Right lobe of liver (tissue), 6 donors: ENCODE measurements around the gene ZDHHC21. TPM values are rescaled to one million over a fixed set of nuclear protein-coding genes. Genes with fewer than 3 reads are reported as not detected.

Source experiments
- ATAC-seq, 4 donors: fragments of 200-7000 bp; cut with Tn5 transposase; one replicate each; pipeline ENCODE4 v1.9.1; 2020; ENCODE audit warnings: mild to moderate bottlenecking in 4 of 4, moderate library complexity in 4 of 4
- DNase-seq, 3 donors: peaks; one replicate each; pipeline ENCODE4 v3.0.0-alpha.2; 2020
- H3K27ac ChIP-seq, 3 donors: fragments of 200-600 bp; one replicate each; pipeline ENCODE4 v1.8.0; 2022
- H3K27me3 ChIP-seq, 2 donors: fragments of 200-600 bp; one replicate each; pipeline ENCODE4 v1.8.0; 2022
- H3K36me3 ChIP-seq, 4 donors: fragments of 200-600 bp; sonication (generic) in 1 of 4; one replicate each; pipeline versions ENCODE4 v1.5.1 to v1.8.0; 2017 to 2022; ENCODE audit warnings: control low read depth in 1 of 4
- H3K4me1 ChIP-seq, 4 donors: fragments of 200-600 bp; sonication (generic) in 1 of 4; one replicate each; pipeline versions ENCODE4 v1.5.1 to v1.8.0; 2017 to 2022; ENCODE audit warnings: control low read depth in 1 of 4
- H3K4me3 ChIP-seq, 3 donors: fragments of 200-600 bp; one replicate each; pipeline ENCODE4 v1.8.0; 2022
- H3K9me3 ChIP-seq, 4 donors: fragments of 200-600 bp; sonication (generic) in 1 of 4; one replicate each; pipeline versions ENCODE4 v1.5.1 to v1.8.0; 2017 to 2022; ENCODE audit warnings: control low read depth in 1 of 4
- CTCF ChIP-seq, 4 donors: fragments of 200-600 bp in 3 of 4; fragments of 450-650 bp in 1 of 4; IDR thresholded peaks; one replicate each; pipeline versions ENCODE4 v1.5.1 to v1.8.0; 2016 to 2022; ENCODE audit warnings: antibody characterized with exemption in 4 of 4, mild to moderate bottlenecking in 2 of 4
- POLR2A ChIP-seq: fragments of 450-650 bp; IDR thresholded peaks from one replicate; pipeline ENCODE4 v1.6.1; 2017; ENCODE audit warnings: antibody characterized with exemption, mild to moderate bottlenecking
- WGBS: methylation state at CpG from one replicate; pipeline ENCODE4 v1.1.6; 2018; ENCODE audit warnings: low coverage, low lambda C conversion rate; ENCODE audit not compliant: insufficient coverage; ENCODE audit errors: missing lambda C conversion rate; 5-methylcytosine and 5-hydroxymethylcytosine counted together
- intact Hi-C, 2 donors: fragments of 100-400 bp; cut with DNase I; formaldehyde crosslinking; loops; one replicate each; pipeline versions ENCODE4 v1.11.2 to v1.14.1; 2022
- total RNA-seq, 6 experiments: library from RNA; depleted of rRNA in 2 of 6; stranded (reverse); fragments of >200 nt in 2 of 6; fragmentation: NEBNext Ultra II Directional in 3 of 6; extraction: Animal tissue kit (Norgen Biotek cat#: 25700) in 3 of 6; gene quantifications; one replicate each; pipeline versions ENCODE4 v1.1.0 to v1.2.4, GENCODE V29; 2016 to 2023
- donor health status: DM: no; HTN: yes; CAD: no.
- donor health status: DM: no; HTN: no; CAD: no.
- donor health status: DM: no; HTN: no; CAD: no.
- donor health status: DM: no; HTN: yes; CAD: no.
- donor health status: DM: no; HTN: yes; CAD: no.

ZDHHC21 gene
- total RNA-seq, 6 experiments from 2014 or later, result 2.7 to 5.3 (median 4.5) TPM

- ATAC-seq, result no peak
- no peak overlapping the region for H3K4me3 ChIP-seq
- no peak overlapping the region for H3K27ac ChIP-seq
- TF ChIP-seq POLR2A (no peak), CTCF (IDR thresholded peaks at IDR 0.05) (no peak)
- no peaks in the 10 kb centered on the region for H3K36me3 ChIP-seq
- 58% methylated on average over 4 of the region's 4 CpGs for WGBS
- DNase-seq, result no peak
- H3K4me1 ChIP-seq, result no peaks in the 10 kb centered on the region
- H3K9me3 ChIP-seq, result no peaks in the 10 kb centered on the region
- intact Hi-C loops, result no loop called here
- H3K27me3 ChIP-seq, result no peaks in the 10 kb centered on the region
Measured at GRCh38 chr9:14715102-14715501, 21.9 kb upstream of the ZDHHC21 start.

GRCh38 chr9:14713187-14713767 is 20.0 kb upstream of the ZDHHC21 start:
- Histone ChIP-seq H3K27ac (no peak overlapping the region), H3K27me3 (no peaks in the 10 kb centered on the region), H3K4me3 (no peak overlapping the region), H3K4me1 (no peaks in the 10 kb centered on the region), H3K36me3 (no peaks in the 10 kb centered on the region), H3K9me3 (no peaks in the 10 kb centered on the region)
- DNase-seq (no peak), ATAC-seq (no peak)
- TF ChIP-seq POLR2A, result no peak
- TF ChIP-seq CTCF (IDR thresholded peaks at IDR 0.05), result no peak
- WGBS, result 68% methylated on average over 3 of the region's 3 CpGs
- intact Hi-C loops, result no loop called here

- no peak for DNase-seq
- Histone ChIP-seq H3K9me3 (no peaks in the 10 kb centered on the region), H3K36me3 (no peaks in the 10 kb centered on the region), H3K27ac (no peak overlapping the region), H3K4me3 (no peak overlapping the region), H3K27me3 (no peaks in the 10 kb centered on the region), H3K4me1 (no peaks in the 10 kb centered on the region)
- no peak for TF ChIP-seq POLR2A
- TF ChIP-seq CTCF (IDR thresholded peaks at IDR 0.05), result no peak
- intact Hi-C loops, result no loop called here
- no peak for ATAC-seq
Measured at GRCh38 chr9:14710804-14711203, 17.6 kb upstream of the ZDHHC21 start.

- ATAC-seq, result no peak
- no peak overlapping the region for H3K27ac ChIP-seq
- no peak for TF ChIP-seq CTCF (IDR thresholded peaks at IDR 0.05)
- no peak for TF ChIP-seq POLR2A
- H3K4me1 ChIP-seq, result no peaks in the 10 kb centered on the region
- H3K36me3 ChIP-seq, result no peaks in the 10 kb centered on the region
- DNase-seq, result no peak
- intact Hi-C loops, result no loop called here
- no peak overlapping the region for H3K4me3 ChIP-seq
- H3K27me3 ChIP-seq, result no peaks in the 10 kb centered on the region
- 73% methylated on average over 5 of the region's 5 CpGs for WGBS
- H3K9me3 ChIP-seq, result no peaks in the 10 kb centered on the region
Measured at GRCh38 chr9:14706530-14707140, 13.4 kb upstream of the ZDHHC21 start.

GRCh38 chr9:14705079-14705478 is 11.8 kb upstream of the ZDHHC21 start:
- Histone ChIP-seq H3K27me3 (no peaks in the 10 kb centered on the region), H3K4me1 (no peaks in the 10 kb centered on the region), H3K9me3 (no peaks in the 10 kb centered on the region), H3K36me3 (no peaks in the 10 kb centered on the region), H3K27ac (no peak overlapping the region), H3K4me3 (no peak overlapping the region)
- no peak for ATAC-seq
- no peak for TF ChIP-seq POLR2A
- no peak for TF ChIP-seq CTCF (IDR thresholded peaks at IDR 0.05)
- intact Hi-C loops, result no loop called here
- DNase-seq, result no peak
